GM12878 (cell line): ENCODE results near the gene FAM13C. TPM values are rescaled to one million over a fixed set of nuclear protein-coding genes. Genes with fewer than 3 reads are reported as not detected.
A peak's percentile ranks its signal among the peaks of the same experiment; 100 is the strongest.

ENCODE experiments used
- ATAC-seq: fragments of 200-7000 bp; cut with Tn5 transposase; 3 replicates; pipeline ENCODE4 v1.9.1; 2020; ENCODE audit warnings: mild to moderate bottlenecking, moderate library complexity
- BruUV-seq: library from RNA; stranded (reverse); fragments of 400-500 nt; replicated peaks from 2 replicates; lab custom pipeline; 2021; lab: Mats Ljungman, UMichigan
- CTCF ChIA-PET: fragments of 300-600 bp; sonication (Branson Sonifier 250); formaldehyde crosslinking; extraction: SDS; loops from one replicate; lab custom pipeline; 2021; ENCODE audit warnings: inconsistent platforms; lab: Yijun Ruan, JAX
- POLR2A ChIA-PET: fragments of 350-600 bp; formaldehyde crosslinking; extraction: SDS; loops from one replicate; lab custom pipeline; 2021; ENCODE audit warnings: inconsistent platforms; lab: Charles Lee
- RAD21 ChIA-PET: fragments of 300-600 bp; sonication (Branson Sonifier 250); formaldehyde crosslinking; loops from one replicate; lab custom pipeline; 2023; ENCODE audit warnings: antibody characterized with exemption; ENCODE audit not compliant: unreplicated experiment; lab: Charles Lee
- SMC1A ChIA-PET: fragments of 300-600 bp; sonication (Branson Sonifier 250); formaldehyde crosslinking; loops from one replicate; lab custom pipeline; 2023; ENCODE audit not compliant: unreplicated experiment, uncharacterized antibody; lab: Charles Lee
- DNase-seq: peaks from one replicate; pipeline ENCODE4 v3.0.0-alpha.2; 2011; ENCODE audit warnings: low read depth, low spot score
- FAIRE-seq: peaks from 3 replicates; lab custom pipeline; 2011; peaks lifted over from hg19 to GRCh38; lab: Jason Lieb, UNC
- H2AFZ ChIP-seq: 2 replicates; pipeline ENCODE4 v1.6.0; 2011; ENCODE audit warnings: low read depth, low read length, control low read depth; ENCODE audit not compliant: control insufficient read depth
- H3K27ac ChIP-seq: 2 replicates; pipeline ENCODE4 v1.5.1; 2011; ENCODE audit warnings: control low read depth; ENCODE audit not compliant: control insufficient read depth, insufficient read depth
- H3K27me3 ChIP-seq, 2 experiments: replicated peaks in 1 of 2; 2 replicates each; pipeline versions ENCODE4 v1.6.0 to v1.6.1; 2011; ENCODE audit warnings: low read length in 1 of 2; ENCODE audit not compliant: control insufficient read depth in 2 of 2, insufficient read depth in 2 of 2
- H3K36me3 ChIP-seq, 2 experiments: 2 replicates each; pipeline ENCODE4 v1.5.1; 2011; ENCODE audit warnings: low read length in 1 of 2; ENCODE audit not compliant: control insufficient read depth in 2 of 2, insufficient read depth in 2 of 2
- H3K4me1 ChIP-seq: 2 replicates; pipeline ENCODE4 v1.6.1; 2011; ENCODE audit warnings: mild to moderate bottlenecking, low read length, moderate library complexity, mixed read lengths; ENCODE audit not compliant: control insufficient read depth, insufficient read depth
- H3K4me2 ChIP-seq: 2 replicates; pipeline ENCODE4 v1.6.0; 2011; ENCODE audit warnings: control low read depth; ENCODE audit not compliant: control insufficient read depth, insufficient read depth
- H3K4me3 ChIP-seq: fragments of 200-600 bp; sonication (generic); 2 replicates; pipeline ENCODE4 v1.5.1; 2016
- H3K79me2 ChIP-seq: 2 replicates; pipeline ENCODE4 v1.6.0; 2011; ENCODE audit warnings: low read length; ENCODE audit not compliant: control insufficient read depth, insufficient read depth
- H3K9ac ChIP-seq: 2 replicates; pipeline ENCODE4 v1.8.0; 2011; ENCODE audit warnings: low read length, control low read depth, mixed read lengths; ENCODE audit not compliant: control insufficient read depth, insufficient read depth
- H3K9me3 ChIP-seq: replicated peaks from 3 replicates; pipeline ENCODE4 v1.5.1; 2011; ENCODE audit warnings: mild to moderate bottlenecking, low read length; ENCODE audit not compliant: control insufficient read depth, insufficient read depth
- H4K20me1 ChIP-seq: 2 replicates; pipeline ENCODE4 v1.6.0; 2011; ENCODE audit not compliant: control insufficient read depth, insufficient read depth
- CBX3 ChIP-seq: fragments of 200-600 bp; sonication (generic); IDR thresholded peaks from 2 replicates; pipeline ENCODE4 v1.6.1; 2016; ENCODE audit warnings: low read depth, borderline replicate concordance
- CEBPZ ChIP-seq: fragments of 150-350 bp; IDR thresholded peaks from 2 replicates; pipeline ENCODE4 v1.6.1; 2016; ENCODE audit warnings: low read depth, low read length
- CTCF ChIP-seq, 3 experiments: IDR thresholded peaks in 2 of 3; conservative IDR thresholded peaks in 1 of 3; 2 replicates each; pipeline ENCODE4 v1.5.1; 2011; ENCODE audit warnings: low read depth in 3 of 3, low read length in 3 of 3, mild to moderate bottlenecking in 3 of 3, control low read depth in 2 of 3, moderate library complexity in 2 of 3, inconsistent platforms in 1 of 3, mixed read lengths in 1 of 3; ENCODE audit not compliant: control insufficient read depth in 2 of 3, insufficient read depth in 1 of 3; ENCODE audit errors: extremely low read depth in 1 of 3
- IRF4 ChIP-seq: IDR thresholded peaks from 2 replicates; pipeline ENCODE4 v1.6.1; 2011; ENCODE audit warnings: low read depth, low read length
- JUND ChIP-seq: IDR thresholded peaks from 2 replicates; pipeline ENCODE4 v1.6.1; 2012; ENCODE audit warnings: low read depth, mild to moderate bottlenecking, low read length, improper control_type of control experiment, moderate library complexity
- MYB ChIP-seq: fragments of 150-350 bp; IDR thresholded peaks from 2 replicates; pipeline ENCODE4 v1.6.1; 2014; ENCODE audit warnings: mild to moderate bottlenecking, low read depth, low read length, borderline replicate concordance
- NFYA ChIP-seq: IDR thresholded peaks from 2 replicates; pipeline ENCODE4 v1.6.1; 2011; ENCODE audit warnings: low read depth, mild to moderate bottlenecking, low read length, improper control_type of control experiment, borderline replicate concordance
- NFYB ChIP-seq: IDR thresholded peaks from 2 replicates; pipeline ENCODE4 v1.6.1; 2011; ENCODE audit warnings: low read depth, mild to moderate bottlenecking, low read length, improper control_type of control experiment, moderate library complexity; ENCODE audit not compliant: insufficient read depth
- RAD21 ChIP-seq: IDR thresholded peaks from 2 replicates; pipeline ENCODE4 v1.6.1; 2011; ENCODE audit warnings: mild to moderate bottlenecking, low read depth, low read length, moderate library complexity; ENCODE audit not compliant: insufficient read depth
- RB1 ChIP-seq: fragments of 450-650 bp; formaldehyde crosslinking; IDR thresholded peaks from 2 replicates; pipeline ENCODE4 v1.6.1; 2017; ENCODE audit warnings: mild to moderate bottlenecking, borderline replicate concordance
- SMC3 ChIP-seq: IDR thresholded peaks from 2 replicates; pipeline ENCODE4 v1.6.1; 2011; ENCODE audit warnings: low read length, improper control_type of control experiment, borderline replicate concordance
- SUPT20H ChIP-seq: IDR thresholded peaks from 2 replicates; pipeline ENCODE4 v1.6.1; 2011; ENCODE audit warnings: low read depth, mild to moderate bottlenecking, low read length, moderate library complexity, borderline replicate concordance; ENCODE audit not compliant: control insufficient read depth
- ZZZ3 ChIP-seq: IDR thresholded peaks from 2 replicates; pipeline ENCODE4 v1.6.1; 2011; ENCODE audit warnings: low read depth; ENCODE audit not compliant: control insufficient read depth, insufficient read length
- WGBS: methylation state at CpG from one replicate; pipeline ENCODE4 v1.1.6; 2016; ENCODE audit warnings: low lambda C conversion rate; ENCODE audit not compliant: insufficient replicate concordance, insufficient coverage; ENCODE audit errors: missing lambda C conversion rate; 5-methylcytosine and 5-hydroxymethylcytosine counted together
- in situ Hi-C: fragments of 300-500 bp; cut with MboI; formaldehyde crosslinking; loops from 9 replicates; pipeline ENCODE4 v1.14.3; 2018; ENCODE audit warnings: mixed read lengths
- intact Hi-C: fragments of 100-400 bp; cut with micrococcal nuclease; formaldehyde crosslinking; loops from one replicate; pipeline ENCODE4 v1.14.2; 2022; ENCODE audit not compliant: unreplicated experiment
- polyA plus RNA-seq, 11 experiments: library from polyadenylated mRNA; depleted of rRNA in 4 of 11; unstranded in 6 of 11; stranded (reverse) in 5 of 11; fragments of >200 nt; fragmentation: Nextera tagmentation in 4 of 11; fragmentation: Illumina TruSeq in 1 of 11; extraction: Ambion mirVana in 4 of 11; extraction: Trizol in 1 of 11; gene quantifications; 1 replicate in 1 of 11; 2 replicates in 10 of 11; pipeline versions ENCODE4 v1.2.1 to v1.2.3, GENCODE V29; 2011 to 2016; ENCODE audit warnings: inconsistent platforms in 2 of 11, missing spikeins in 2 of 11, low read depth in 1 of 11
- total RNA-seq, 4 experiments: library from RNA; depleted of rRNA in 3 of 4; stranded (reverse); fragments of >200 nt in 3 of 4; fragmentation: Illumina TruSeq in 1 of 4; extraction: Trizol in 1 of 4; gene quantifications; 2 replicates each; pipeline versions ENCODE4 v1.2.1 to v1.2.3, GENCODE V29; 2013 to 2021

FAM13C gene
- total and polyA plus RNA-seq, 10 of the 15 experiments (the other 5 are each of a cell fraction or from before 2014, with no cell fraction given), result 0.04 to 0.31 (median 0.13) TPM; not detected in 5

- POLR2A ChIA-PET, result interaction anchor here (0.6 kb wide), 1 partner anchor 70 kb away, joined by 5 read pairs; no protein-coding TSS in a partner anchor
These were observed 71.9 kb downstream of the FAM13C start for GRCh38 chr10:59290448-59290847.

More at GRCh38 chr10:59290448-59290847, 71.9 kb downstream of the FAM13C start:
- RAD21 ChIA-PET, result interaction anchor here (0.7 to 2.3 kb wide), 5 partner anchors 60 to 339 kb away, joined by 3 to 11 read pairs (median 4); no protein-coding TSS in a partner anchor
- TF ChIP-seq SUPT20H (no peak), SMC3 (peak; percentile 31; the same call in 1 of the 2 replicates), NFYA (no peak), CTCF (IDR thresholded peaks at IDR 0.05 in 2 of 3, conservative IDR thresholded peaks at IDR 0.05 in 1 of 3; ENCODE audit: control insufficient read depth in 2 of 3, extremely low read depth in 1 of 3, insufficient read depth in 1 of 3, low read depth in 3 of 3, low read length in 3 of 3) (peak; percentile 16 to 38 (median 27); a peak in 4 of 6 replicates), CBX3 (no peak), IRF4 (no peak), RAD21 (peak; percentile 51), RB1 (no peak), MYB (no peak), ZZZ3 (no peak), JUND (no peak), NFYB (no peak), CEBPZ (no peak)
- Histone ChIP-seq H3K9ac (no peak overlapping the region), H3K79me2 (no peaks in the 10 kb centered on the region), H3K4me3 (no peak overlapping the region), H3K27me3 (0 out of 4 replicates have a peak, but pooled peaks cover 0 to 1% of the 10 kb centered on the region in 2 experiments), H3K27ac (no peak overlapping the region), H3K9me3 (no peaks in the 10 kb centered on the region), H2AFZ (no peak overlapping the region), H3K4me2 (no peak overlapping the region), H3K4me1 (no peaks in the 10 kb centered on the region), H3K36me3 (no peaks in the 10 kb centered on the region), H4K20me1 (no peaks in the 10 kb centered on the region)
- FAIRE-seq, result no peak
- no peak for DNase-seq
- in situ Hi-C loops, result no loop called here
- intact Hi-C loops, result loop anchor here (1.0 kb wide), 1 partner anchor 338 kb away; no protein-coding TSS in a partner anchor
- WGBS, result 26% methylated on average over 4 of the region's 4 CpGs
- CTCF ChIA-PET, result interaction anchor here (1.1 to 3.4 kb wide), 11 partner anchors 11 to 392 kb away, joined by 3 to 35 read pairs (median 4); no protein-coding TSS in a partner anchor
- BruUV-seq, result no TSS peak
- peak; percentile 57 for ATAC-seq
- SMC1A ChIA-PET, result interaction anchor here (0.8 to 2.5 kb wide), 9 partner anchors 11 to 369 kb away, joined by 3 to 11 read pairs (median 5); no protein-coding TSS in a partner anchor
